Measurements from ENCODE around the gene GAS7.

- TF ChIP-seq POLR2A (IDR thresholded peaks at IDR 0.05) = no peak
- no peak for TF ChIP-seq CTCF (IDR thresholded peaks at IDR 0.05)
These were observed 293.9 kb downstream of the GAS7 start for GRCh38 chr17:9904277-9905077.
